ENCODE data around the gene DCAF8.

Gene DCAF8

DNA sequence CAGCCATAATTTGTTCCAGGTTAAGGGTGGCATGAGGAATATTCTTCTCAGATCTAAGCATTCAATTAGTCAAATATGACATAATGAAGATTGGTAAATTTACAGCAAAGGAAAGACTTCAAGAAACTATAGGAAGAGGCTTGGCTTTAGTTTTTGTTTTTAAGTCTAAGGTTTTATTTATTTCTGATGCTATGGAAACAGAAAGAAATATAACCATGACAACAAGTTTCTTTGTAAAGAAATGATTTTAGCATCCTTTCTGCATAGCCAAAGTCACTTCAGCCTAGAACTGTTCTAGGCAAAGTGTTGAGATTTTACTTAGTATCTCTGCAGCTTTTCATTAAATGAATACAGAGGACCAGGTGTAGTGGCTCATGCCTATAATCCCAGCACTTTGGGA lies 29.4 kb downstream of the DCAF8 start:
- no peak for DNase-seq (ENCODE audit: low read depth, low spot score)
- H3K27ac ChIP-seq, result no peak overlapping the region

DNA sequence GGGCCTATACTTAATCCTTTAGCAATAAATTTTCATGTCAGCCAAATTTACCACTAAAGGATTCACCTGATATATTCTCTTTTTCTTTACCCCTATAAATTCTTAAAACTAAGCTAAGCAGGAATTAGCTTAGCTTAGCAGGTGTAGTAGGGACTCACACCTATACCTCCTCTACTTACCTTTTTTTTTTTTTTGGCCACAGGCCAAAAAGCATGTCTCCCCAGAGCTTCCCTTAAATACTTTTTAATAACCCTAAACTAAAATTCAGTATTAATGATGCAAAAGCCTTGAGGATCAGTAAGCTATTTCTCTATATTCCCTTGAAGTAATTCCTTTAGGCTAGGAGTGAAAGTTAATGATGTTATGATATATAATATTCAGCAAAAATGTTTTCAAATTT lies 33.9 kb downstream of the DCAF8 start:
- H3K27ac ChIP-seq, result no peak overlapping the region
- DNase-seq (ENCODE audit: low read depth, low spot score), result no peak

DNA sequence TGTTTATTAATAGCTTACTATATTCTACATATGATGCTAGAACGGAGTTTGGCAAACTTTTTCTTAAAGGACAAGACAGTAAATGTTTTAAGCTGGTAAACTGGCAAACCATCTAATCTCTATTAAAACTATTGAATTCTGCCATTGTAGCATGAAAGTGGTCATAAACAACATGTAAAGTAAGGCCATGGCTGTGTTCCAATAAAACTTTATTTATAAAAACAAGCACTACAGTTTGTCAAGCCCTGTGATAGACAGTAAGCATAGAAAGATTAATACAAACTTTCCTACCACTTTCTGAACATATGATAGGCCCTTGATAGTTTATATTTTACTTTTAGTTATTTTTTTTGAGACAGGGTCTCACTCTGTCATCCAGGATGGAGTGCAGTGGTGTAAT lies 34.8 kb downstream of the DCAF8 start:
- no peak for DNase-seq (ENCODE audit: low read depth, low spot score)
- no peak overlapping the region for H3K27ac ChIP-seq

DNA sequence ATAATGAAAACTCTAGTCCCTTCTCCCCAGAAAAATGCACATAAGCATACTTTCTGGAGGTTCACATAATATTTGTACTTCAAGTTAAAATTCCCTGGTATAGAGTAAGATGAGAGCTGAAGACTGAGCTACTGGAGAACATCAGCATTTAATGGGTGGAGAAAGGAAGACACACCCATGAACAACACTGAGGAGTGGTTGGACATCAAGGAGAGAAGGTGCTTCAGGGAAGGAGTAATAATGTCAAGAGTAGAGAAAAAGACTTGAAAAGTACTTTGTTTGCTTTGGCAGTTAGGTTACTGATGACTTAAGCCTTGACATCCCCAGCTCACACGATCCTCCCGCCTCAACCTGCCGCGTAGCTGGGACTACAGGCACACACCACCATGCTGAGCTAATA lies 35.3 kb downstream of the DCAF8 start:
- H3K27ac ChIP-seq, result no peak overlapping the region
- no peak for DNase-seq (ENCODE audit: low read depth, low spot score)

DNA sequence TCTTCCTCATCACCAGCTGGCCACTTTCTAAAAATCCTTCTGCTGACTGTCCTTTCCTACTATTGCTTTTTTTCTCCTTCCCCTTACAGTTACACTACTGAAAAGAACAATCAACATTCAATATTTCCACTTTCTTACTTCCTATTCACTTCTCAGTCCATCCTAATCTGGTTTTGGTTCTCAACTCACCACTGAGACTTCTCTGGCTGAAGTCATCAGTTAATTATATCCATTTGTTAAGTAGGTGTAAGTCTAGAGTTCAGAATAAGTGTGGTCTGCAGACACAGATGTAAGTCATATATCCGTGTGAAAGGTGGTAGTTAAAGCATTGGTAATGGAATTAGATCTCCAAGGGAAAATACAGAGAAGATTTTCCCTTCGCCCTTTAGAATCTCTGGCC lies 35.7 kb downstream of the DCAF8 start:
- no peak for DNase-seq (ENCODE audit: low read depth, low spot score)
- no peak overlapping the region for H3K27ac ChIP-seq

DNA sequence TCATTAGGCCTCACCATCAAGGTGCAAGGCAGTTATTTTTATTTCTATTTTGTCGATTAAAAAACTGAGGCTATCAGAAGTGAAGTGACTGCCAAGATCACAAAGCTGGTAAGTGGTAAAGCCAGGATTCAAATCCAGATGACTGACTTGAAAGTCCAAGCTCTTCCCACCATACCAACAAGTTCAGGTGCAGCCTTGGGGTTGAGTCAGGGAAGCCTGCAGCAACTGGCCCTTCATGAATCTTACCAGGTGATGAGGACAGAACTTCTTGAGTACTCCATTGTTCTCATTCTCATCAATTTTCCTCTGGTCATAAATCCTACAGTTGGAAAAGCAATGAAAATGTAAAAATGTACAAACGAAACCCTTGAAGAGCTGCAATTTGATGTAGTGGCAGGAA lies 37.0 kb downstream of the DCAF8 start:
- DNase-seq (ENCODE audit: low read depth, low spot score), result no peak
- H3K27ac ChIP-seq, result no peak overlapping the region

DNA sequence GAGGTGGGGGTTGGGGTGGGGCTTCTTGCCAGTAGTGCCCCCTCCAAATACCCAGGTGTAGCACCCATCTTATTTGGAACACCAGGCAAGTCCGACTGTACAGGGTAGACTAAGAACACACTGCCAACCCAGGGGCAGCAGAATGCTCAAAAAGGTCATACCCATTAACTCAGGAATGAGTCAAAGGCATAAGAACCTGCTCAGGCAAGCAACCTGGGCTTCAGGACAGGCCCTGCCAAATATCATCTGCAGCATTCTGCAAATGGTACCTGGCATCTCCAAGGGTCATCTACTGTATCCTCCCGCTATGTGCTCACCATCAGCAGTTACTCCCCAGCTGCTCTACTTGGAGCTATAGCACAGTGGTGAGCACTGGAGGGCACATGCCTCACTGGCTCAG lies 37.7 kb downstream of the DCAF8 start:
- DNase-seq (ENCODE audit: low read depth, low spot score), result no peak
- H3K27ac ChIP-seq, result no peak overlapping the region

DNA sequence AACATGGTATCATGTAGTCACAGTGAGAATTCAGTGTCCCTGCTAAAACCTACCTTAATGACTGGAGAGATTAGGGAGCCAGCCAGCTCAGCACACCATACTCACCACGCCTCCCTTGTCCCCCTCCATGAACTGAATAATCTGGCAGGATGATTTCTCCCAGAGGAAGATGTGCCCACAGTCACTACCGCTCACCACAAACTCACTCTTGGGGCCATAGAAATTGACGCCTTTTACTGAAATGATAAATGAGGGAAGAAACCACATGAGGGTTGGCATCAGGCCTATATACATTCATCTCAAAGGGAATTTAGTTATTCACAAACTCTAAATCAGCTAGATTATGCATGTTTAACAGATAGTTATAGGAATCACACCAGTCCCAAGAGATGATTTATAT lies 39.8 kb downstream of the DCAF8 start:
- H3K27ac ChIP-seq, result no peak overlapping the region
- DNase-seq (ENCODE audit: low read depth, low spot score), result no peak

DNA sequence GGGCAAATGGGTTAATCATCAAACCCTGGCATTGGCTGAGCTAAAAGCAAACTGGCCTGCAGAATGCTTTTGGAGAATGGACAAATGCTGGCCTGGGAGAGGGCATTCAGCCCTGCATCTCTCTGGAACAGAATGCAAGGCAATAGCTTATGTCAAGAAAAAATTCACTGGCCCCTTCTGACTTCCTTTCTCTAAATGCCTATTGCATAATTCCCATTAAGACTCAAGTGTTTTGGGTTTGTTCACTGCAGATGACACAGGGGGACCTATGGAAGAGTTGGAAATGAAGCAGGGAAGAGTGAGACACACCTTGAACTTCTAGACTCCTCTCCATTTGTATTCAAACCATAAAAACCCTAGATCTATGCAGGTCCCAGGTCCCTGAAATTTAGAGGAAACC lies 41.3 kb downstream of the DCAF8 start:
- H3K27ac ChIP-seq, result no peak overlapping the region
- DNase-seq (ENCODE audit: low read depth, low spot score), result no peak

DNA sequence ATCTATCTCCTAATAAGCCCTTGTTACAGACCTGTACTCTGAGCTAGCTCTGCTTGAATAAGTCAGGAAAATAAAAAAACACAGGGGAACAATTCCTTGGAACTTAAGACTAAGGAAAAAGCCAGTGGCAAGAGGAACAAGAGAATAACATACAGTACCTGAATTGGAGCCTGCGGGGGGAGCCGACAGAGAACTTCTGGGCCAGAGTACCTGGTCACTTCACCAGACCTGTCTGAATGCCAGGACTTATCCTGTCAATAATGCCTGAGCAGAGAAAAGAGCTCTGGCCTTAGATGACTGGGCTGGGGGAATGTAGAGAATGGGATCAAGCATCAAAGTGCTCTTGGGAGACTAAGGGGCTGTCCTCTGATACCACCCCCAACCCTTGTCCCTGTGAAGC lies 42.0 kb downstream of the DCAF8 start:
- H3K27ac ChIP-seq, result peak overlapping the region; percentile 95
- no peak for DNase-seq (ENCODE audit: low read depth, low spot score)

DNA sequence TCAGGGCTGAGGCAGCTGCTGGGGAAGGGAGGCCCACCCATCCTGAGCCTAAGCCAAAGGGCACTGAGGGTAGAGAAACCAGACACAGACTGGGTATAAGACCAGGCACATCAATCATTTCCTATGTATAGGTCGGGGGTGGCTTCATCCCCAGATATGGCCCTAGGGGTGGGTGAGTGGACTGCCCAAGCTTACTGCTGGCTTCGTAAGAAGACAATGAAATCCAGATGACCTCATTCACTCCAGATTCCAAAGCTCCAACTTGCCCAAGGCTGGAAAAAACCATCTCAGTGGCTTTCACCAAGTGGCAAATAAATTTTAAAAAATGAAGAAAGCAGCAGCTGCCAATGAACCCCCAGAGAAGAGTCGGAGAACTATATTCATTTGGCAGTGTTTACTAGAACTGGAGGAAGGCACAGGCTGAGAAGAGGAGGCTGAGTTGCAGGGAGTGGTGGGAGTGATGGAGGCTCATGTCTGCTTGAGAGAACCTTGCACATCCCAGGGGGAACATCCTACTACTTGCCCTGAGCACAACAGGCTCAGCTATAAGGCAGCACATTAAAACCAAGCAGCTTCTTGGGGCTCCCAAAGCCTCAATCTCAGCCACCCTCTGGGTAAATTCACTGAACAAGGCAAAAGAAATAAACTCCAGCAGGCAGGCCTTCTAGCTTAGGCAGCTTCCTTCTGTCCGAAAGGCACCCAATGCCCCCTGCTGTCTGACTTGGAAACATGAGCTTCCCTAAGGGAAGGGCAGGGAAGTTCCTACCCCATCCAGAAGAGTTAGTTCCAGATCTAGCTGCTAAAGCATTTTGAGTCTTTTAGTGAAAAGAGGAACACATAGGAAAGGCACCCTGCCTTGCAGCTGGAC lies 43.1 kb downstream of the DCAF8 start:
- no peak for DNase-seq (ENCODE audit: low read depth, low spot score)
- H3K27ac ChIP-seq, result peak overlapping the region; percentile 95

DNA sequence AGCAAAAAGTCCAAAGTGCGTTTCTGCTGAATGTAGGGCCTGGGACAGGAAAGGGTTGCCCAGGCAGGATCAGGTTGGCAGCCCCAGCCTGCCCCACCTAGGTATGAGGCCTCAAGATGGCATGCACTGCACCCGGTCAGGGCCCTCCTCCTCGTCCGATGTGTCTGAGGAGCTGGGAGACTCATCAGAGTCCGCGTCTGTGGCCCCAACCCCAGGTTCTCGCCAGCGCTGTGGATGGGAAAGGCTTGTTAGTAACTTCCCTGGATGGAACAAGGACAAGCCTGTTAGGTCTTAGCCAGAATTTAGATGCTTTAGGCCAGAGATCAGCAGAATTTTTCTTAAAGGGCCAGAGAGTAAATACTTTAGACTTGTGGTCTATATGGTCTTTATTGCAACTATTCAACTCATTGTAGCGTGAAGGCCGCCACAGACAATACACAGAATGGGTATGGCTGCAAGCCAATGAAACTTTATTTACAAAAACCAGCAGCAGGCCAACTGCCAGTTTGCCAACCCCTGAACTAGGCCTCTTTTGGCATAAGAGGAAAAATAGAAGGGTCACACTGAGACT lies 44.8 kb downstream of the DCAF8 start:
- no peak for DNase-seq (ENCODE audit: low read depth, low spot score)
- H3K27ac ChIP-seq, result peak overlapping the region; percentile 95

DNA sequence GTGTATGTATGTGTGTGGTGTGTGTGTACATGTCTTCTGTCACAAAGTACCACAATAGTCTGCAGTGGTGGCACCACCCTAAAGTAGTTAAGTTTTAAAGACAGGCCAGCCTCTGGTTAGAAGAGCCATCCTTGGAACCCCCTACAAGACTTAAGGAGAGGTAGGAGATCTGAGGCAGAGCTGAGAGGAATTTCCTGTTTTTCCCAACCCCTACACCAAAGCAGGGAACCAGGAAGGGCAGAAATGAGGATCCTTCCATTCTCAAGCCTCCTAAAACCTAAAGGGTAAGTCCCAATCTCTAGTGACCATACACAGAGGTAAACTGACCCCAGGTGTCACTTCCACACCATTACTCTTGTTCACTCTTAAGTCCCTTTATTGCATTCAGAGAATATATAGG lies 46.0 kb downstream of the DCAF8 start:
- DNase-seq (ENCODE audit: low read depth, low spot score), result no peak
- peak overlapping the region; percentile 95 for H3K27ac ChIP-seq

DNA sequence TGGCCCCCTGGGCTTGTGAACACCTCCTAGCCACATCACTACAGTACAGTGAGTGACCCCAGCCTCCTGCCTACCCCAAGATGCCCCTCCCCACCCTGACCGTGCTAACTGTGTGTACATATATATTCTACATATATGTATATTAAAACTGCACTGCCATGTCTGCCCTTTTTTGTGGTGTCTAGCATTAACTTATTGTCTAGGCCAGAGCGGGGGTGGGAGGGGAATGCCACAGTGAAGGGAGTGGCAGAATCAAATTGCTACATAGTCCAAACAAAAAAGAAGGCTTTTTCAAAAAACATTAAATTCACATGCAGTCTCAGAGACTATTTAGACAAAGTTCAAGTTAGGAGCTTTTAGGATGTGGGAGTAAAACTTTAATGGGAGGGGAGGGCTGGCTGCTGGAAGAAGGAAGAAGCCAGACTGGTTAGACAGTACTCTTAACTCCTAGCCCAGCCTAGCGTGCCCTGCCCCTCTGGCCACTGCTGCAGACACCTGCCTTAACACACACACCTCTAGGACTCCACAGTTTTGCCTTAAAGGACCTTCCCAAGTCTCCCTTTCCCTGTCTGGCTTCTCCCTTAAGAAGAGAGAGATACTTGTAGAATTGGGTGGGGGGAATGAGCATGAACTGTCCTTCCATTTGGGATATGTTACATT lies 47.7 kb downstream of the DCAF8 start:
- DNase-seq (ENCODE audit: low read depth, low spot score), result no peak
- H3K27ac ChIP-seq, result peak overlapping the region; percentile 95

DNA sequence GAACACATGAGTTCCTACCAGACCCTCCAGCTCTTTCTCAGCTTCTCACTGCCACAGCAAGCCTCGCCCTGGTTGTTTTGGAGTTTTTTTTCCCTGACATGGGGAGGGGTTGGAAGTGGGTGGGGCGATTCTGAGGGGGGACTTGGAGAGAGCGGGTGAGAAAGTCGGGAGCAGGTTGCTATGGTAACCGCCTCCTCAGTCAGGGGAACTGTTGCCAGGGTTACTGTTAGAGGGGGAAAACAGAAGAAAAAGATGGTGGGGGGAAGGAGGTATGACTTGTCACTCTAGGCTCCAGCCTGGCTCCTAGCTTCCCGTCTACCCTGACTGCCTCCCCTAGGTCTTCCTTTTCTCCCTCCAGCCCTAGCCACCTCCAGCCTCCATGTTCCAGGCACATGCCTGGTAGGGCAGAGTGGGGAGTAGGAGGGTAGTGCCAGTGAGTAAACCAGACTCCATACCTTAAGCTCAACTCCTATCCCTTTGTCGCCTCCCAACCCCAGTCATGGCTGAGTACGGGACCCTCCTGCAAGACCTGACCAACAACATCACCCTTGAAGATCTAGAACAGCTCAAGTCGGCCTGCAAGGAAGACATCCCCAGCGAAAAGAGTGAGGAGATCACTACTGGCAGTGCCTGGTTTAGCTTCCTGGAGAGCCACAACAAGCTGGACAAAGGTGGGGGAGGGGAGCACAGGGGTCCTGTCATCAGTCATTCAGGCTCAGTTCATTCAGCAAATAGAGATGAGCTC lies 51.1 kb downstream of the DCAF8 start:
- DNase-seq (ENCODE audit: low read depth, low spot score), result no peak
- H3K27ac ChIP-seq, result no peak overlapping the region

DNA sequence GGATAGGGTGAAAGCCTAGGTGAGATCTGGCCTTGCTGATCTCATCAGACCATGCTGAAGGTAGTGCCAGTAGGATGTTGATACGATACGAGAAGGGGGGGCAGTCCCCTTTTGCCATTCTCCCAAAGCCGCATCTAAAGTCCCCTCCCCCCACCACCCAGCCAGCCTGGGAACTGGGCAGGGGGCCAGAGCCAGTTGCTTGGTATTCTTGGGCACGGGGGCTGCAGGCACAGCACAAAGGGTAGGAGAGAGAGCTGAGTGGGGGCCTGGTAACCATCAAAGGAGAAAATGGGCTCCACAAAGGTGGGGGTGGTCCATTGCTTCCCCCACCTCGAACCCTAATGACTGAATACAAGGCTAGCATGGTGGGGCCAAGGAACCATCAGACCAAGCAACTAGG lies 51.8 kb downstream of the DCAF8 start:
- no peak for DNase-seq (ENCODE audit: low read depth, low spot score)
- no peak overlapping the region for H3K27ac ChIP-seq

DNA sequence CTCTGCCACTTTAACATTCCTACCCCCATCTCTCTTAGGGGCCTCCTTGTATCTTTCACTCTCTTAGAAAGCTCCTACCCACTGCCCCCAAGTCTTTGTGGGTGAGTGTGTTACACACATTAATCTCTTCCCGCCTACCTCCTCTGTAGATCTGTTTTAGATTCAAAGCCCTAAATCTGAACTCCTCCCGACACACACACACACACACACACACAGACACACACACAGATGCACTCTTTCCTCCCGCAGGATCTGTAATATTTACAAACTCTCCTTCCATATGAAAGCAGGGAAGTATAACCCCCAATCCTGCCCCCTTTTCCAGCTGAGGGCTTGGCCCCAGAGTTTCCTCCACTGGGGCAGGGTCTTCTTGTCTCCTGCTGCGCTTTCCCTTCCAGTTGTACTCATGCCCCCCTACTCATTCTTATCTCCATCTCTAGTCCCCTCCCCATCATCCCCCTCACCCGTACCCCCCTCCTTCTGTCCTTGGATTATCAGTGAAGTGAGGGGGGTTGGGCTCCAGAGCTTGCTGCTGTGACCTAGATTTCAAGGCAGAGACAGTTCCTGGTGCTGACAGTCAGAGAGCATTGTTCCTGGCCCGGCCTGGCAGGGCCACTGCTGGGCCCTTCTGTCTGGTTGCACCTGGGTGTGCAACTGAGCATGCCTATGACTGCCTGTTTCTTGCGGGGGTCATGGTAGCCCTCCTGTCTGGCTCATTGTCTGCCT lies 52.9 kb downstream of the DCAF8 start:
- no peak for DNase-seq (ENCODE audit: low read depth, low spot score)

DNA sequence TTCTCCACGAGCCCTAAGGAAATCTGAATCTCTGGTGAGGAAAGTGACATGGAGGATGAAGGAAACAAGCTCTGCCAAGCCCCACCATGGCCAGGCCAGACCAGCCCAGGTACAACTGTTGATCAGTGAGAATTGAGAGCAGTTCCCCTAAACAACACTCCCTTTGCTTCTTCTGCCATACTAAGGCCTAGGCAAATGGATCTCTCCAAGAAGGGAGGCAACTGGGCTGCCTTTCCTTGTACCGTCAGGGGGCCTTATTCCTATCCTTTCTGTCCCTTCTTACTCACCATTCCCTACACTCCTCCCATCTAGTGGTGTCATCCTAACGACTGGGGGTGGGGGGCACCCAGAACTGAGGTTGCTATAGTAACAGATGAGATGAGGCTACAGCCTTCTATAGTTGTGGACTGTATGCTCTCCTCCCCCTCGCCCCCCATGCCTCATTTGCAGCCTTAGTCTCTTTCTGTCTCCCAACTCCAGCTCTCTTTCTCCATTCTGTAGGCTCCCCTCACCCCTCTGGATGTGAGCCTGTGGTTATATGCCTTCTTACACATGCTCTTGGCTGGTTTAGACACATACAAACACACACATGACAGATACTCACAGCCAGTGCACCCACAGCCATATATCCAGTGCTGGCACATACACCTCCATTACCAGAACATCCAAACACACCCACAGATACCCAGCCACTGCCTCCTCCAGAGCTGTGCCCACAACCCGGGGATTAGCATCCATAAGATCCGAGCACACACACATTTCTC lies 53.6 kb downstream of the DCAF8 start:
- H3K27ac ChIP-seq, result no peak overlapping the region
- no peak for DNase-seq (ENCODE audit: low read depth, low spot score)

More for the DNA sequence above, 52.9 kb downstream of the DCAF8 start:
- no peak overlapping the region for H3K27ac ChIP-seq

DNA sequence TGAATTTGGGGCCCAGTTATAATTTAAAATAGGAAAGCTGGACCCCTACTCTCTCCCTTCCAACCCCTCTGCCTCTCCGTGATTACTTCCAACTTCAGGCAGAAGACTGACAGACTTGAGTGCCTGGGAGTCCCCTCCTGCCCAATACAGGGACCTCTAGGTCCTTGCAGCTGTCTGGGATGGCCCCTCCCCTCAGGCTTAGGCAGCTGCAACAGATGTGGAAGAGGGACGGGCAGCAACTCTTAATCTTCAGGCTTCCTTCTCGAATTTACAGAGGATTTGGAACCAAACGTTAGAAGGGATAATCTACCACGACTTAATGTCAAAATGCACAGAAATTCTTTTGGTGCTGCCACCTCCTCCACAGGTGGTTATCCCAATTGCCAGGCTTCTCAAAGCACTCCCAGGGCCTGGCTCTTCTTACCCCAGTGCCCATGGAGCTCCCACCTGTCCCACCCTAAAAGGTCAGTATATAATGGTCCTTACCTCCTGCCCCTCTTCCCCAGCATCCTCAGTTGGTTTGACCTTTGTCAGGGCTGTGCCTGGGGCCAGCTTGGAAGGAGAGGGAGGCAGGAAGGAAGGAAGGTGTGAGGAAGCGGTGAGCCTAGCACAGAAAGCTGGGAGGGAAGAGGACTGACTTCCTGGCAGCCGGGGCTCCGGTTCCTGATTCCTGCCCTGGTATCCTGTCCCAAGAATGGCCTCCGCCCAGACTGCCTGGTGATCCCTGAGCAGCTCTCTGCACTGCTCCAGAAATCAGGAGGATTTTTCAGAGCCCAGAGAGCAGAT lies 54.4 kb downstream of the DCAF8 start:
- H3K27ac ChIP-seq, result no peak overlapping the region
- no peak for DNase-seq (ENCODE audit: low read depth, low spot score)

Data from epithelial cell of prostate (primary cell).